Endometrial microvascular endothelial cells (primary cell): ENCODE measurements around the gene THAP7. TPM values are rescaled to one million over a fixed set of nuclear protein-coding genes. Genes with fewer than 3 reads are reported as not detected.
"Not testable (repeated sequence)": the region's sequence is repeated elsewhere in the genome, so short reads cannot be mapped to it uniquely, and the experiment has no call there.

Source experiments
- in situ Hi-C: cut with HindIII; loops from 2 replicates; pipeline ENCODE4 v1.10.0; 2017; ENCODE audit warnings: low sequenced_read_pairs, low pct_unique_long_range_greater_than_20kb; ENCODE audit errors: inconsistent ontology term
- total RNA-seq: library from RNA; depleted of rRNA; stranded (reverse); fragments of >200 nt; gene quantifications from one replicate; pipeline ENCODE4 v1.2.3, GENCODE V29; 2015; ENCODE audit errors: inconsistent ontology term

THAP7 gene
- total RNA-seq, 1 donor from 2014 or later = 17.0 TPM

DNA sequence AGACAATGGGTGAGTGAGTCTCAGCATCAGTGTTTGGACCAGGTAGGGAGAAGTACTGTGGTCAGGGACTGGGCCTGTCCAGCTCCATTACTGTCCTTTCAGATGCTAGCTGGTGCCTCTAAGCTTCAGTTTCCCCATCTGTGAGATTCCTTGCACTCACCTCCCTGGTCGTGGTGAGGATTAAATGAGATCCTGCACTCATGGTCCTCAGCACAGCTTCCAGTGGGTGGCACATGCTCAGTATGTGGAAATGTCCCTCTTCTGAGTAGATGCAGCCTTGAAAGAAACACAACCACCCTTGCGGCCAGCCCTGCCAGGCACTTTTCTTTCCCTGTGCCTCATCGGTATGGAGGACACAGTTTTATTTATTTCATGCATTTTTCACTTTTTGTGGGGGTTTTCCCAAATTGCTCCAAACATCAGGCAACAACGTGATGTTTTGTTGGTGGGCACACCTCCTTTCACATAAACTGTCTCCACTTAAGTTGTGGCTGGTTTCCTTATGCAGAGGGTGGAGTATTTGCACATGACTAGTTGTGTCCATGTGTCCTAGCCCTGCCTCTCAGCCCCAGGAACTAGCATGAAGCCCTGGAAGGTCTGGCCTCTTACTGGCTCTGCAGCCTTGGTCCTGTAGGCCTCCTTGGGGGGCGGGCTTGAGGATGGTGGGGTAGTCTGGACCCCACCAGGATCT, 18.7 kb downstream of the THAP7 start:
- in situ Hi-C loops = no loop called here

DNA sequence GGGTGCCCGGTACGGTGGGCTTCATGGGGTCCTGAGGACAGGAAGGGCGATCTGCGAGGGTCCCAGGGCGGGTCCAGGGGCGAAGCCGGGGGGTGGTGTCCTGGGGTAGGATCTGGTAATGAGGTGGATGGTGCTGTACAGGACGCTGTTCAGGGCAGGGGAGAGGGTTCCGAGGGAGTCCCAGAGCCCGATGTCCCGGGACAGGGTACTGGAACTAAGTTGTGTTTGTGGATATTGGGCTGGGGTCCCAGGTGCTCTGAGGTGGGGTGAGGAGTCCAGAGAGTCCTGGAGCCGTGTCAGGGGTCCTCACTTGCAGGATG, 19.4 kb downstream of the THAP7 start:
- in situ Hi-C loops = no loop called here

DNA sequence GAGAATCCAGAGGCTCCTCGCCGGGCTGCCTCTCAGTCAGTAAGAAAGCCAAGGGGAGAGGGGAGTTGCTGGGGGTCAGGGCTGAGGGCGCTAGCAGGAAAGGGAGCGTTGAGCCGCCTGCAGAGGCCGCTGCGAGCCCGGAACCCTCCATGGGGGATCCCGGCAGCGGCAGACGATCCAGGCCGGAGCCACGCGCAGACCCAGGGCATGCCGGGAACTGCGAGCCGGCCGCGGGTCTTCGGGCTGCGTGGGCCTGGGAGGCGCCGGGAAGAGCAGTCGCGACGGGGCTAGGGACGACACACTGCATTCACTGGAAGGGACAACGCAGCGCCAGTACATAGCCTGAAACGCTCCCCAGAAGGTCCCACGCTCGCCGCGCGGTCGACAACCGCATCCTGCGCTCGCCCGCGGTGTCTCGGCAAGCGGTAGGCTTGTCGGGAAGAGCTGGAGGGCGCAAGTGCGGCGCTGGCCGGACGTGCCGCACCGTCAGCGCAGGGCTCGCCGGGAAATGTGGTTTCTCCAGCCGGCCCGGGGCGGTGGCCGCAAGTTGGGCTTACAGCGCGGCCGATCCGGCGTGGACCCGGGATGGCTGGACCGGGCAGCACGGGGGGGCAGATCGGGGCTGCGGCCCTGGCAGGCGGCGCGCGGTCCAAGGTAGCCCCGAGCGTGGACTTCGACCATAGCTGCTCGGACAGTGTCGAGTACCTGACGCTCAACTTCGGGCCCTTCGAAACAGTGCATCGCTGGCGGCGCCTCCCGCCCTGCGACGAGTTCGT, 19.9 kb downstream of the THAP7 start, which contains the start of gene LZTR1:
TSS of gene LZTR1 (plus strand) at position 511 of the 776 bp plus-strand sequence. CDS start at position 586, 75 bp downstream.
- in situ Hi-C loops = no loop called here

DNA sequence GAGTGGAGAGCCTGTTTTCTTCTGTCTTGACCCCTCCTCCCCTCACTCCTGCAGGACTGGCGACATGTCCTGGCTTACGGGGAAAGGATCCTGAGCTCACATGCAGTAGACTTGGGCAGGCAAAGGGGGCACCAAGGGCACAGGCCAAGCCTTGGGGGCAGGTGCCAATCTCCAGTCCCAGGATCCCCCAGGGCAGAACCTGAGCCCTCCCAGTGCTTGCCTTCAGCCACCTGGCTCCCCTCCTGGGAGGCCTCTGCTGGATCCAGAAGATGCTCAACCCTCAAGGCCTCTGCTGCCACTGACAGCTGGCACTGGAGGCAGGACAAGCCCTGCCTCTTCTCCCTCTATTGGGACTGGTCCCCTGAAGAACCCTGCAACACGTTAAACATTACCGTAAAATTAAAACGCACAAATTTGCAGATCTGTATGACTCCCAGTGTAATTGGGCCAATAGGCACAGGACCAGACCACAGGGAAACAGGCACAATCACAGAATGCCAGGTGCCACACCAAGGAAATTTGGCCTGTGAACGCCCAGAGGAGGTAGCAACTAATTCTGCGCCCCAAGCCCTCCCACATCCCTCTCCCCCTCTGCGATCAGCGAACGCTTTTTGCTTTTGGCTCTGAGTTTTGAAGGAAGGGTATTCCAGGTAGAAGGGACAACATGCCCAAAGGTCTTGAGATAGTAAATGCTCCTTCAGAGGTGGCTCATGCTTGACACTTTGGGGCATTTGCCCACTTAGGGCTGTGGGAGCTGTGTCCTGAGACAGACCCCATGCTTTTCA, 20.8 kb downstream of the THAP7 start:
- in situ Hi-C loops = no loop called here

DNA sequence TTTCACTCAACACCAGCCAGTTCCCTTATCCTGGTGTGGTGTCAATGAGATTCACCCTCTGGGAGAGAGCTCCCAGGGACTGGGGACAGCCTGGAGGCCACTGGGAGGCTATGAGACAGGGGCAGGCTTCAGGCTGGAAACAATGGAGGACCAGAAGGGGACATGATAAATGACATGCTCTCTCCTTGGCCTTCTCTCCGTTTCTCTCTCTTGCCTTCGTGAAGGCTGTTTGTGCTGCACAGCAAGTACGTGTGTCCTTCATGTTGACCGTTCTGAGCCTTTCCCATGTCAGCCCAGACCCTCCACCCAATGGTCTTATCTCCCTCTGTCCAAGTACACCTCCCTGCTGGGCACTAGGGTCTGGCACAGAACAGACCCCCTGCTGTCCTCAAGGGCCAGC, 21.4 kb downstream of the THAP7 start:
- in situ Hi-C loops = no loop called here

DNA sequence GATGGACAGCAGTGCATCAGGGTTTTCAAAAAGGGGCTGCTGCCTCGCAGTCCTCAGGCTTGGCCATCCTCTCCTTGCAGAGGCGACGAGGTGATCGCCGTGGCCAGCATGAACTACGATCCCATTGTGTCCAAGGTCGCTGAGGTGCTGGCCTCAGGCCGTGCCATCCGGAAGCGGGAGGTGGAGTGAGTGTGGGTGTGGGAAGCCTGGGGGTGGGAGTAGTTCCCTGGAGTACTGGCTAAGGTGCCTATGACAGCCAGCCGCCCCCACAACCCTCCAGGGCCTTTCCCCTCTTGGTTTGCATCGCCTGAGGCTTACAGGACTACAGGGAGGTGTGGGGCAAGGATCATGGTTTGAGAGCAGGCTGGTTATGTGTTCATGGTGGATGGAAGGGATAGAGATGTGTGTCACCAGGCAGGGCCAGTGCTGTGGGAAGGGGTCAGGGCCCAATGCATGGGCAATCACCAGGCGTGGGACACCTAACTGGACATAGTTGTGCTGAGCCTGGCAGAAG, 21.9 kb downstream of the THAP7 start:
- in situ Hi-C loops = no loop called here

DNA sequence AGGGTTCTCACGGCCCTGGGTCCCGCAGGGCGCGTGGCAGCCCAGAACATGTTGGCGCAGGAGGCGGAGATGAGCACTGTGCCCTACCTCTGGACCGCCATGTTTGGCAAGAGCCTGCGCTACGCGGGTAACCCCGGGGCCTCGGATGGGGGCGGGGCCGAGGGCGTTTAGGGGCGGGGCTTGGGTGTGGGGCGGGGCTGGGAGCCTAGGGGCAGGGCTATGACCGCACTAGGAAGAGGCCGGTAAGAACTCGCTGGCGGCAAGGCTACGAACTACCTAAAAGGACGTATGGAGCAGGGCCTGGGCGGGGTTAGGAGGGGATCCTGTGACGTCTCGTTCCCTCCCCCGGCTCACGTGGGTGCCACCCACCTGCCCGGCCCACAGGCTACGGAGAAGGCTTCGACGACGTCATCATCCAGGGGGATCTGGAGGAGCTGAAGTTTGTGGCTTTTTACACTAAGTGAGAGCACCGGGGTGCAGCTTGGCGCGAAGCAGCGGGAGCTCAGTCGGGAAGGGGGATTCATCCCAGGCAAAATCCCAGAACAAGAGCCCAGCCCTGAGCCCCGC, 22.6 kb downstream of the THAP7 start:
- in situ Hi-C loops = no loop called here

DNA sequence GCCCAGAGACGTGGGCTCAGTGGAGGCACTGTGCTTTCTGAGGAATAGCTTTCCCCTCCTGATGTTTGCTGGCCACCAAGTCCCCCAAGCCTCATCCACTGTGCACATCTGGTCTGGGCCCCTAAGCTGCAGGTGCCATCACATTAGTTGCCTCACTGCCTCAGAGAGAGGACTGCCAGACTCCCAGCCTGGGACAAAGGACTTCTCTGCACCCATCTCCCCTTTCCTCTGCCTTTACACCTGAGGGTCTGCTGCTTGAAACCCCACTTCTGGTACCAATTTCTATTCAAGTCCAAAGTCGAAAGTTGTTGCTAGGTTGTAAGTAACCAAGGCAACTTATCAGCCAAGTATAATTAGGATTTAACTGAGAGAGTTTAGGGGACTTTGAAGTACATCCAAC, 23.5 kb downstream of the THAP7 start:
- in situ Hi-C loops = no loop called here

DNA sequence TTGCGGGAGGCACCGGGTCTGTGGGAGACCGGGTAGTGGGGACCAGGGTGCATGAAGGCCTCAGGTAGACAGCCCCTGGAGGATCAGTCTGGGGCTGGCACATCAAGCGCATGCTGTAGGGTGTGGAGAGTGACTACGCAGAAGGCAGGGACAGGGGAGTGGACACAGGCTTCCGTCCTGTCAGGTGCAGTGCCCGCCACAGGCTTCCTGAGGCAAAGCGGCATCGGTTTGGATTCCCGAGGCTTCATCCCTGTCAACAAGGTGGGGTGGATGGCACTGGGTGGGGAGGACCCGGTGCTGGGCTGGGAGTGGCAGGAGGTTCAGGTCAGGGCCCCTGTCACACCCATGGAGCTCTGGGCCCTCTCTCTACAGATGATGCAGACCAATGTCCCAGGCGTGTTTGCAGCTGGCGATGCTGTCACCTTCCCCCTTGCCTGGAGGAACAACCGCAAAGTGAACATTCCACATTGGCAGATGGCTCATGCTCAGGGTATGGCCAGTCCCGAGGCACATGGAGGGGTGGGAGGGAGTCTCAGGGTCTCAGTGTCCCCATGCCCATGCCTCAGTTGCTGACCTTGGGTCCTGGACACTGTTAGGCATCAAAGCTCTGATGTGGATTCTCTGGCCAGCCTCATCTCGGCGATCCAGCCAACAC, 24.3 kb downstream of the THAP7 start:
- in situ Hi-C loops = no loop called here

DNA sequence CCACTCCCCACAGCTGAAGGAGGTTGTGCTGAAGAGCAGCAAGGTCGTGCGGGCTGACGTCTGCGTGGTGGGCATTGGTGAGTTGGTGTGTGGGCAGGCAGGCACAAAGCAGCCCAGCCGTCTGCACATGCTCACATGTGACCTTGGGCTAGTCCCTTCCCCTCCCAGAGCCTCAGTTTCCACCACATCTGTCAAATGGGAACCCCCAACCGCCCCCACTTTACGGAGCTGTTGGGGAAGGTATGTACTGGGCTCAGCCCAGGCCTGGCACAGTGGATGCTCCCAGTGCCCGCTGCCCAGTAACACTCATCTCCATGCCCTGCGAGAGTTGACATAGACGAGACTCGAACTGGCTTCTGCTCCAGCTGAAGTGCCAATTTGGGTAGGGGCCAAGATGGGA, 24.9 kb downstream of the THAP7 start:
- in situ Hi-C loops = no loop called here

DNA sequence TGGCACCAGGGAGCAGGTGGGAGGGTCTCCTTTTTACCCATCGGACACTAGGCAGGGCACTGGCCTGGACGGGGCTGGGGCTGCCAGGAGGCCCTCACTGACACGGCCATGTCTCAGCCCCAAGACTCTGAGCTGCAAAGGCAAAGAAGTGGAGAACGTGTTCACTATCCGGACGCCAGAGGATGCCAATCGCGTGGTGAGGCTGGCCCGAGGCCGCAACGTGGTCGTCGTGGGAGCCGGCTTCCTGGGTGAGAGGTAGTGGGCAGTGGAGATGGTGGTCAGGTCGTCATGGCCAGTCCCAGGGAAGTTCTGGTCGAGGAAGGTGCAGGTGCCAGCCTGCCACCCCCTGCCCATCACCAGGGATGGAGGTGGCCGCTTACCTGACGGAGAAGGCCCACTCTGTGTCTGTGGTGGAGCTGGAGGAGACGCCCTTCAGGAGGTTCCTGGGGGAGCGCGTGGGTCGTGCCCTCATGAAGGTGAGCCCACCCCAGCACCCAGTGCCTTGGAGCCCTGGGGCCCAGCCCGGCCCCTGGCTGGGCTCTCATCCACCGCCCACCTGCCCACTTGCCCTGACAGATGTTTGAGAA, 25.5 kb downstream of the THAP7 start:
- in situ Hi-C loops = no loop called here

DNA sequence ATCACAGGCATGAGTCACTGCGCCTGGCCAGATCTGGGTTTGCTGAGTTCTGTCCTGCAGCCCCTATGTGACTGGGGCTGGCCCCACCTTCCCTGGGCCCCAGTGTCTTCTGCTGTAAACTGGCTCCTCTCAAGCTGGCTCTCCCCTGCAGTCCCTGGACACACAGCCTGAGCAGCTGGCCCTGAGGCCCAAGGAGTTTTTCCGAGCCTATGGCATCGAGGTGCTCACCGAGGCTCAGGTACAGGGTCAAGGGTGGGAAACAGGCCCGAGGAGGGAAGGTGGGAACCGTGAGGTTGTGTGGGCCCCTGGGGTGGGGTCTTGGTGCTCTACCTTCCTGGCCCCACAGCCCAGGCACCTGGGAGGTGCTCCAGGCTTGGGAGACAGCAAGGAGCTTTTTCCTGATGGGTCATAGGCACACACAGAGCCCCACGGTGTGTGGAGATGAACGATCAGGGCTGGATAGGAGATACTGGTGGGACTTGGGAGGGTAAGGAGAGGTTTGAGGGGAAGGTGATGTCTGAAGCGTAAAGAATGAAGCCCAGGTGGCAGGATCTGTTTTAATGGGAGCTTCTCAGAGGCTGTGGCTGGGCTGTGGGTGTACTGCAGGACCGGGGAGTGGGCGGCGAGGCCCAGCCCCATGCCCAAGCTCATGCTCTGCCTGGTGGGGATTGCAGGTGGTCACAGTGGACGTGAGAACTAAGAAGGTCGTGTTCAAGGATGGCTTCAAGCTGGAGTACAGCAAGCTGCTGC, 26.2 kb downstream of the THAP7 start:
- in situ Hi-C loops = no loop called here

DNA sequence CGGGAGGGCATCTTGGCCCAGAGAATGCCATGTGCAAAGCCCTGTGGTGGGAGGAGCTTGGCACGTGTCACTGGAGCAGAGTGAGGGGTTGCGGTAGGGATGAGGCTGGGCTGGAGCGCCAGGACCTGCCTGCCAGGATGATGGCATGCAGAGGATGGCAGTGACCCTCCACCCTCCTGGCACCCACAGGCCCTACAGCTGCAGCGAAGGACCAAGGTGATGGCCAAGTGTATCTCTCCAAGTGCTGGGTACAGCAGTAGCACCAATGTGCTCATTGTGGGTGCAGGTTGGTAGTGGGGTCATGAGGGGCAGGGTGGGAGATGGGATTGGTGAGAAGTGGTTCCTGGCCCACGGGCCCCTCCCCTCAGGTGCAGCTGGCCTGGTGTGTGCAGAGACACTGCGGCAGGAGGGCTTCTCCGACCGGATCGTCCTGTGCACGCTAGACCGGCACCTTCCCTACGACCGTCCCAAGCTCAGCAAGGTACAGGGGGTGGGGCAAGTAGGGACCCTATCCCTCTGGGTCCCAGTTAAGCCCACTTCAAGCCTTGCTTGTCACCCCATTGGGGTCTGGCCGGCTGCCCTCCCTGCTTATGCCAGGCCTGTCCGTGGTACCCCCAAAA, 27.5 kb downstream of the THAP7 start:
- in situ Hi-C loops = no loop called here

DNA sequence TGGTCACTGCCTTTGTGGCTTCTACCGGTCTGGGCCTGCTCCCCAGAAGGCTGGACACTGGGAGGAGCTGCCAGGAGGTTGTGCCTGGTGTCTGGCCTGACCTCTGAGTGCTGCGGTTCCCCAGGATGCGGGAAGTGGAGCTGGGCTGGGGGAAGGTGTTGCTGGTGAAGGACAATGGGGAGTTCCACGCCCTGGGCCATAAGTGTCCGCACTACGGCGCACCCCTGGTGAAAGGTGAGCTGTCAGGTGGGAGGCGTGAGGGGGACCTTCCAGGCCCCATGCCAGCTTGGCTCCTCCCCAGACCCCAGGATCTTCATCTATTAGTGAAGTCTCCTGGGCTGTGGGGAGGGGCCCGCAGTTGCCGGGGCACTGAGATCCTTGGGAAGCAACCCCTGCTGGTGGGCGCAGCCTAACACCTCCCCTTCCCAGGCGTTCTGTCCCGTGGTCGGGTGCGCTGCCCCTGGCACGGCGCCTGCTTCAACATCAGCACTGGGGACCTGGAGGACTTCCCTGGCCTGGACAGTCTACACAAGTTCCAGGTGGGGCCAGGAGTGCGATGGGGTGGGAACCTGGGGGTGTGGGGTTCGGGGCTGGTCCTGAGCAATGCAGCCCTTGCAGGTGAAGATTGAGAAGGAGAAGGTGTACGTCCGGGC, 28.2 kb downstream of the THAP7 start:
- in situ Hi-C loops = no loop called here

DNA sequence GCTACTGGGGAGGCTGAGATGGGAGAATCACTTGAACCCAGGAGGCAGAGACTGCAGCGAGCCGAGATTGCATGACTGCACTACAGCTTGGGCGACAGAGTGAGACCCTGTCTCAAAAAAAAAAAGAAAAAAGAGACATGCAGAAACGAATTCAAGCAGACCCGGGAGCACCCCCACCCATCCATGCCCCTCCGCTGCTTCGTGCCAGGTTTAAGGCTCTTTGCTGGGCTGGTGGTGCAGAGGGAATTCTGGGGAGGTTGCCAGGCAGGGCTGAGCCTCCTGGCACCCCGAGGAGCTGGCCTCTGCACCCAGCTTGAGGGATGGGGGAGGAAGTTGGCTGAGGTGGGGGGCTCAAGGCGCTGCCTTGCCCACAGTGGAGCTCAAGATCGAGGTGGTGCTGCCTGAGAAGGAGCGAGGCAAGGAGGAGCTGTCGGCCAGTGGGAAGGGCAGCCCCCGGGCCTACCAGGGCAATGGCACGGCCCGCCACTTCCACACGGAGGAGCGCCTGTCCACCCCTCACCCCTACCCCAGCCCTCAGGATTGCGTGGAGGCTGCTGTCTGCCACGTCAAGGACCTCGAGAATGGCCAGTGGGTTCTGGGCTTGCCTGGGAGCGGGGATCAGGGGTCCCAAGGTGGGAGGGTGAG, 28.9 kb downstream of the THAP7 start:
- in situ Hi-C loops = no loop called here

DNA sequence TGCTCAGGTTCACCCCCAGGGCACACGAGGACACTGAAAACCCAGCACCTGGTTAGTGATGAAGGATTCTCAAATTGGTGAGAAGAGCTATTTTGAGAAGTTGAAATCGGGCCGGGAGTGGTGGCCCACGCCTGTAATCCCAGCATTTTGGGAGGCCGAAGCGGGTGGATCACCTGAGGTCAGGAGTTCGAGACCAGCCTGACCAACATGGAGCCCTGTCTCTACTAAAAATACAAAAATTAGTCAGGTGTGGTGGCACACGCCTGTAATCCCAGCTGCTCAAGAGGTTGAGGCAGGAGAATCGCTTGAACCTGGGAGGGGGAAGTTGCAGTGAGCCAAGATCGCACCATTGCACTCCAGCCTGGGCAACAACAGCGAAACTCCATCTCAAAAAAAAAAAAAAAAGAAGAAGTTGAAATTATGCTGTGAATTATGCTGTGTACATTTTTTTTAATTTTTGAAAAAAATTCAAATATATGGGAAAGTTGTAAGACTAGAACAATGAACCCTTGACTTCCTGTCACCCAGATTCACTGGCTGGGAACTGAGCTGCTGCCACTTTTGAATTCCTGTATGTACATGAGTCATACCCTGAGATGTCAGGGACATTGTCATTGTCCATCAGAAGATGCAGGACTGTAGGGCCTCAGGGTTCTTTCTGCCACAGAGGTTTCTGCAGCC, 29.8 kb downstream of the THAP7 start:
- in situ Hi-C loops = not testable (repeated sequence)
